Trophoblast cell (in vitro differentiated cells and primary cell): ENCODE data around the gene OR11A1.
A peak's percentile ranks its signal among the peaks of the same experiment; 100 is the strongest.
"Not testable (repeated sequence)": the region's sequence is repeated elsewhere in the genome, so short reads cannot be mapped to it uniquely, and the experiment has no call there.

Experiments
- DNase-seq, 2 donors: peaks; one replicate each; pipeline ENCODE4 v3.0.0-alpha.2; 2016
- H2AFZ ChIP-seq: 2 replicates; pipeline ENCODE4 v1.6.1; 2013; ENCODE audit warnings: low read length, moderate library complexity, mild to moderate bottlenecking; ENCODE audit not compliant: insufficient read depth, poor library complexity
- H2AK5ac ChIP-seq: 2 replicates; pipeline ENCODE4 v1.6.1; 2013; ENCODE audit warnings: mild to moderate bottlenecking, low read length
- H2BK120ac ChIP-seq: 2 replicates; pipeline ENCODE4 v1.6.1; 2013; ENCODE audit warnings: low read length, mild to moderate bottlenecking, moderate library complexity; ENCODE audit not compliant: insufficient read depth, poor library complexity
- H2BK12ac ChIP-seq: 2 replicates; pipeline ENCODE4 v1.6.1; 2013; ENCODE audit warnings: mild to moderate bottlenecking, low read length, moderate library complexity
- H2BK5ac ChIP-seq: 2 replicates; pipeline ENCODE4 v1.6.1; 2013; ENCODE audit warnings: low read length, low read depth, moderate library complexity, mild to moderate bottlenecking; ENCODE audit not compliant: poor library complexity
- H3K14ac ChIP-seq: 2 replicates; pipeline ENCODE4 v1.6.1; 2013; ENCODE audit warnings: mild to moderate bottlenecking, low read length
- H3K18ac ChIP-seq: 2 replicates; pipeline ENCODE4 v1.6.1; 2013; ENCODE audit warnings: mild to moderate bottlenecking, low read length
- H3K23ac ChIP-seq: 2 replicates; pipeline ENCODE4 v1.6.1; 2013; ENCODE audit warnings: low read length
- H3K27ac ChIP-seq: 2 replicates; pipeline ENCODE4 v1.5.1; 2013; ENCODE audit warnings: low read depth, mild to moderate bottlenecking, inconsistent platforms, low read length, moderate library complexity
- H3K27me3 ChIP-seq: 2 replicates; pipeline ENCODE4 v1.6.1; 2013; ENCODE audit warnings: inconsistent platforms, mild to moderate bottlenecking, low read length, moderate library complexity; ENCODE audit not compliant: insufficient read depth
- H3K36me3 ChIP-seq, 2 experiments: 1 replicate in 1 of 2; 2 replicates in 1 of 2; pipeline ENCODE4 v1.6.1; 2013; ENCODE audit warnings: low read length in 2 of 2, mild to moderate bottlenecking in 2 of 2, moderate library complexity in 1 of 2; ENCODE audit not compliant: insufficient read depth in 2 of 2, control insufficient read depth in 1 of 2
- H3K4ac ChIP-seq: 2 replicates; pipeline ENCODE4 v1.6.1; 2013; ENCODE audit warnings: low read depth, mild to moderate bottlenecking, low read length, moderate library complexity
- H3K4me1 ChIP-seq, 2 experiments: 1 replicate in 1 of 2; 2 replicates in 1 of 2; pipeline ENCODE4 v1.6.1; 2013; ENCODE audit warnings: low read length in 2 of 2, mild to moderate bottlenecking in 2 of 2, moderate library complexity in 1 of 2; ENCODE audit not compliant: insufficient read depth in 2 of 2, control insufficient read depth in 1 of 2
- H3K4me2 ChIP-seq: 2 replicates; pipeline ENCODE4 v1.6.1; 2013; ENCODE audit warnings: inconsistent platforms, mild to moderate bottlenecking, low read length, moderate library complexity
- H3K4me3 ChIP-seq: 2 replicates; pipeline ENCODE4 v1.5.1; 2013; ENCODE audit warnings: mild to moderate bottlenecking, low read depth, low read length, inconsistent platforms
- H3K79me1 ChIP-seq: one replicate; pipeline ENCODE4 v1.6.1; 2013; ENCODE audit warnings: low read length
- H3K79me2 ChIP-seq: 2 replicates; pipeline ENCODE4 v1.6.1; 2013; ENCODE audit warnings: low read length, mild to moderate bottlenecking; ENCODE audit not compliant: control insufficient read depth, insufficient read depth, poor library complexity
- H3K9ac ChIP-seq: 2 replicates; pipeline ENCODE4 v1.6.1; 2013; ENCODE audit warnings: mild to moderate bottlenecking, low read length
- H3K9me3 ChIP-seq: 2 replicates; pipeline ENCODE4 v1.6.1; 2013; ENCODE audit warnings: low read depth, mild to moderate bottlenecking, control low read depth, inconsistent platforms, low read length; ENCODE audit not compliant: insufficient read depth
- H4K12ac ChIP-seq: 2 replicates; pipeline ENCODE4 v1.6.1; 2013; ENCODE audit warnings: low read depth, mild to moderate bottlenecking, low read length, moderate library complexity
- H4K8ac ChIP-seq: 2 replicates; pipeline ENCODE4 v1.6.1; 2013; ENCODE audit warnings: low read depth, mild to moderate bottlenecking, low read length, moderate library complexity
- H4K91ac ChIP-seq: one replicate; pipeline ENCODE4 v1.6.1; 2013; ENCODE audit warnings: low read depth, mild to moderate bottlenecking, low read length, moderate library complexity
- WGBS: extraction: QIAGEN DNeasy Blood & Tissue Kit; methylation state at CpG from one replicate; pipeline ENCODE4 v1.1.7; 2013; ENCODE audit warnings: missing lambda C conversion rate; ENCODE audit not compliant: insufficient read length, insufficient coverage; ENCODE audit errors: extremely low coverage; 5-methylcytosine and 5-hydroxymethylcytosine counted together

Gene OR11A1

DNA sequence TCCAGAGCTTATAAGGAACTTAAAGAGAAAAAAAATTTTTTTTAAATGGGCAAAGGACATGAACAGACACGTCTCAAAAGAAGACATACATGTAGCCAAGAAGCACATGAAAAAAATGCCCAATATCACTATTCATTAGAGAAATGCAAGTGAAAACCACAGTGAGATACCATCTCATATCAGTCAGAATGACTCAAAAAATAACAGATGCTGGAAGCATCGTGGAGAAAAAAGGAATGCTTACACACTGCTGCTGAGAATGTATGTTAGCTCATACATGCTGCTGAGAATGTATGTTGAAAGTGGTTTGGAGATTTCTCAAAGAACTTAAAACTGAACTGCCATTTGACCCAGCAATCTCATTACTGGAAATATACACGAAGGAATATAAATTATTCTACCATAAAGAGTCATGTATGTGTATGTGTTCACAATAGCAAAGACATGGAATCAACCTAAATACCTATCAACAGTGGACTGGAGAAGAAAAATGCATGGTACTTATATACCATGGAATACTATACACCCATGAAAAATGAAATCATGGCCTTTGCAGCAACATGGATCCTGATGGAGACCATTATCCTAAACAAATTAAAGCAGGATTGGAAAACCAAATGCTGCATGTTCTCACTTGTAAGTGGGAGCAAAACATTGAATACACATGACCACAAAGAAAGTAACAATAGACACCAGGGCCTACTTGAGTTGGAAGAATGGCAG, 5.2 kb downstream of the OR11A1 start:
- H3K79me2 ChIP-seq, result no peaks in the 10 kb centered on the region
- H2BK5ac ChIP-seq, result no peak overlapping the region
- H3K27me3 ChIP-seq, result no peaks in the 10 kb centered on the region
- H3K79me1 ChIP-seq, result no peaks in the 10 kb centered on the region
- no CpG with 5 or more reads among the region's 3 CpGs for WGBS
- H3K4me2 ChIP-seq, result no peak overlapping the region
- H3K9me3 ChIP-seq, result no peaks in the 10 kb centered on the region
- H3K18ac ChIP-seq, result no peak overlapping the region
- no peak overlapping the region for H4K91ac ChIP-seq
- H3K14ac ChIP-seq, result no peak overlapping the region
- H2AK5ac ChIP-seq, result no peak overlapping the region
- peak; percentile 39 to 92 for DNase-seq
- H3K4me3 ChIP-seq, result no peak overlapping the region
- no peak overlapping the region for H3K23ac ChIP-seq
- H3K4ac ChIP-seq, result no peak overlapping the region
- H3K27ac ChIP-seq, result no peak overlapping the region
- no peaks in the 10 kb centered on the region for H3K36me3 ChIP-seq
- H2BK12ac ChIP-seq, result no peak overlapping the region
- no peak overlapping the region for H2BK120ac ChIP-seq
- H3K4me1 ChIP-seq, result peaks cover 0 to 2% of the 10 kb centered on the region in 2 experiments
- H4K12ac ChIP-seq, result no peak overlapping the region
- H4K8ac ChIP-seq, result no peak overlapping the region
- no peak overlapping the region for H2AFZ ChIP-seq
- H3K9ac ChIP-seq, result no peak overlapping the region

DNA sequence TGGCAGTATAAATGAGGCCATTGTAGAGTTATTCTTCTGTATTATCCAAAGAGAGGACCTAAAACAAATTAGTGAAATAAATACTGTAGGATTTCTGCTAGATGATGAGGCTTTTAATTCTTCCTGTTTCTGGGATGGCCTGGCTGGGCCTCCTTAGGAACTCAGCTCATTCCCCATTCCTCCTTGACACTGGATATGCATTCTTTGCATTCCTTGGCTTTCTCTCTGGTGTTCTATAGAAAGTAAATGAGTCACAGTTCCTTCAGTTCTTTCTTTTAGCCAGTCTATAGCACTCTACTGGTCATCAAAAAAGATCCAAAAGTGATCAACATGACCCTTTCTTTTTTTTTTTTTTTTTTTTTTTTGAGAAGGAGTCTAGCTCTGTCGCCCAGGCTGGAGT, 9.2 kb downstream of the OR11A1 start:
- Histone ChIP-seq H2AK5ac (no peak overlapping the region), H4K91ac (no peak overlapping the region), H3K18ac (no peak overlapping the region), H4K12ac (no peak overlapping the region), H3K4me1 (peaks cover 0 to 5% of the 10 kb centered on the region in 2 experiments), H3K4me2 (no peak overlapping the region), H3K4ac (no peak overlapping the region), H3K9me3 (no peaks in the 10 kb centered on the region), H3K79me1 (no peaks in the 10 kb centered on the region), H3K27me3 (no peaks in the 10 kb centered on the region), H3K27ac (peak overlapping the region; percentile 21), H3K14ac (no peak overlapping the region), H2AFZ (no peak overlapping the region), H4K8ac (no peak overlapping the region), H3K23ac (no peak overlapping the region), H3K9ac (no peak overlapping the region), H3K4me3 (no peak overlapping the region), H2BK5ac (no peak overlapping the region), H3K36me3 (no peaks in the 10 kb centered on the region), H2BK120ac (no peak overlapping the region), H3K79me2 (no peaks in the 10 kb centered on the region), H2BK12ac (no peak overlapping the region)
- peak in 1 of 2 donors; percentile 47 for DNase-seq
- no CpG with 5 or more reads among the region's 1 CpG for WGBS

DNA sequence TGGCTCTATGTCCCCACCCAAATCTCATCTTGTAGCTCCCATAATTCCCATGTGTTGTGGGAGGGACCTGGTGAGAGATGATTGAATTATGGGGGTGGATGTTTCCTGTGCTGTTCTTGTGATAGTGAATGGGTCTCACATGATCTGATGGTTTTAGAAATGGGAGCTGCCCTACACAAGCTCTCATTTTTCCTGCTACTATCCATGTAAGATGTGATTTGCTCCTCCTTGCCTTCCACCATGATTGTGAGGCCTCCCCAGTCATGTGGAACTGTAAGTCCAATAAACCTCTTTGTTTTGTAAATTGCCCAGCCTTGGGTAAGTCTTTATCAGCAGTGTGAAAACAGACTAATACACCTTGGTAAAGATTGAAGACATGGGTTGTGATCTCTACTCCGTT, 12.8 kb downstream of the OR11A1 start:
- DNase-seq, result not testable (repeated sequence)

DNA sequence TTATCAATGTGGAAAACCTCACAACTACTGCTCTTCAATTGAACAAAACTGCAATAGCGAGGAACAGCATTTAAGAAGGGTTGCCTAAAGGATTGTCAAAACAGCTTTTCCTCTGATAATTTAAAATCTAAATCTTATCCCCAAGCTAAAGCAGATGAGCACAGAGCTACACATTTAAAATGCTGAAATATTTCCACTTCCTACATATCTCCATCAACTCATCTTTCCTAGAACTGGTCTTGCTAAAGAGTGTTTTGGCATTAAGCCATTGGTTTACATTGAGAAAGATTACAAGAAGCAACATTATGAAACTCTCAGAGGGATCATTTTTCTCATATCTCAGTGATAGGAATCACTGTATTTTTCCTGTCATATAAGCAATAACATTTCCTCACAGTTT, 14.2 kb downstream of the OR11A1 start:
- Histone ChIP-seq H2AFZ (no peak overlapping the region), H3K4me2 (no peak overlapping the region), H3K27ac (no peak overlapping the region), H3K79me1 (no peaks in the 10 kb centered on the region), H3K14ac (no peak overlapping the region), H3K27me3 (no peaks in the 10 kb centered on the region), H2BK12ac (no peak overlapping the region), H3K23ac (no peak overlapping the region), H2BK5ac (no peak overlapping the region), H3K4me3 (no peak overlapping the region), H2BK120ac (no peak overlapping the region), H3K79me2 (no peaks in the 10 kb centered on the region), H3K9ac (no peak overlapping the region), H4K91ac (no peak overlapping the region), H3K36me3 (no peaks in the 10 kb centered on the region), H3K4me1 (peaks cover 0 to 5% of the 10 kb centered on the region in 2 experiments), H3K9me3 (peaks cover 4% of the 10 kb centered on the region), H3K18ac (no peak overlapping the region), H3K4ac (no peak overlapping the region), H4K12ac (no peak overlapping the region), H2AK5ac (no peak overlapping the region), H4K8ac (no peak overlapping the region)
- peak in 1 of 2 donors; percentile 11 for DNase-seq
- WGBS, result no CpG with 5 or more reads among the region's 1 CpG

More for the DNA sequence above, 12.8 kb downstream of the OR11A1 start:
- not testable (repeated sequence) for H3K4ac ChIP-seq, H3K27me3 ChIP-seq, H2BK120ac ChIP-seq, H2AK5ac ChIP-seq, H3K9ac ChIP-seq, H3K4me3 ChIP-seq, H2BK5ac ChIP-seq, H2AFZ ChIP-seq, H3K14ac ChIP-seq, H4K12ac ChIP-seq, H3K23ac ChIP-seq, H3K79me1 ChIP-seq, H4K8ac ChIP-seq, H2BK12ac ChIP-seq, H3K27ac ChIP-seq, H3K9me3 ChIP-seq, H3K36me3 ChIP-seq, H4K91ac ChIP-seq, H3K18ac ChIP-seq, H3K4me1 ChIP-seq, H3K4me2 ChIP-seq, H3K79me2 ChIP-seq
- WGBS, result no CpG with 5 or more reads among the region's 1 CpG
